Breast epithelium (tissue), 4 donors: Measurements from ENCODE around the gene HOXD3. TPM values are rescaled to one million over a fixed set of nuclear protein-coding genes. Genes with fewer than 3 reads are reported as not detected.
A peak's percentile ranks its signal among the peaks of the same experiment; 100 is the strongest.

Experiments used
- DNase-seq, 2 donors: peaks; one replicate each; pipeline ENCODE4 v3.0.0-alpha.2; 2019; ENCODE audit warnings: low spot score in 2 of 2
- H3K27ac ChIP-seq, 2 donors: fragments of 200-600 bp; sonication (generic) in 1 of 2; one replicate each; pipeline ENCODE4 v1.5.1; 2016 to 2019; ENCODE audit warnings: mild to moderate bottlenecking in 1 of 2
- H3K27me3 ChIP-seq, 2 donors: fragments of 200-600 bp; sonication (generic) in 1 of 2; one replicate each; pipeline versions ENCODE4 v1.5.1 to v1.6.0; 2017 to 2019; ENCODE audit warnings: control low read depth in 1 of 2, mild to moderate bottlenecking in 1 of 2
- H3K36me3 ChIP-seq: fragments of 200-600 bp; one replicate; pipeline ENCODE4 v1.5.1; 2019
- H3K4me1 ChIP-seq, 2 donors: fragments of 200-600 bp; sonication (generic); one replicate each; pipeline ENCODE4 v1.5.1; 2016 to 2019; ENCODE audit warnings: control low read depth in 1 of 2
- H3K4me3 ChIP-seq, 3 donors: fragments of 200-600 bp; sonication (generic); 1 replicate in 2 of 3; 2 replicates in 1 of 3; pipeline ENCODE4 v1.5.1; 2016 to 2019; ENCODE audit warnings: mild to moderate bottlenecking in 3 of 3, moderate library complexity in 2 of 3
- H3K9me3 ChIP-seq, 2 donors: fragments of 200-600 bp; sonication (generic) in 1 of 2; one replicate each; pipeline ENCODE4 v1.5.1; 2016 to 2019; ENCODE audit warnings: control low read depth in 1 of 2
- POLR2A ChIP-seq: fragments of 450-650 bp; IDR thresholded peaks from one replicate; pipeline ENCODE4 v1.6.1; 2016; ENCODE audit warnings: antibody characterized with exemption, mild to moderate bottlenecking, moderate library complexity
- POLR2AphosphoS5 ChIP-seq, 3 donors: sonication (generic); formaldehyde crosslinking; IDR thresholded peaks; one replicate each; pipeline ENCODE4 v1.6.1; 2017; ENCODE audit warnings: antibody characterized with exemption in 3 of 3
- intact Hi-C: fragments of 100-400 bp; cut with DNase I; formaldehyde crosslinking; loops from one replicate; pipeline ENCODE4 v1.15.1; 2023; ENCODE audit warnings: low total_unique reads
- total RNA-seq, 3 donors: library from RNA; depleted of rRNA; stranded (reverse); fragments of >200 nt; gene quantifications; one replicate each; pipeline ENCODE4 v1.1.0, GENCODE V29; 2016
- TF ChIP-seq, protein P1 (sequence below), 3 donors: fragments of 450-650 bp; IDR thresholded peaks; one replicate each; pipeline ENCODE4 v1.5.1; 2016 to 2017; ENCODE audit warnings: antibody characterized with exemption in 3 of 3, mild to moderate bottlenecking in 3 of 3, moderate library complexity in 3 of 3

HOXD3 gene
- total RNA-seq, 3 donors from 2014 or later, result 4.2 to 14.4 (median 4.8) TPM

DNA sequence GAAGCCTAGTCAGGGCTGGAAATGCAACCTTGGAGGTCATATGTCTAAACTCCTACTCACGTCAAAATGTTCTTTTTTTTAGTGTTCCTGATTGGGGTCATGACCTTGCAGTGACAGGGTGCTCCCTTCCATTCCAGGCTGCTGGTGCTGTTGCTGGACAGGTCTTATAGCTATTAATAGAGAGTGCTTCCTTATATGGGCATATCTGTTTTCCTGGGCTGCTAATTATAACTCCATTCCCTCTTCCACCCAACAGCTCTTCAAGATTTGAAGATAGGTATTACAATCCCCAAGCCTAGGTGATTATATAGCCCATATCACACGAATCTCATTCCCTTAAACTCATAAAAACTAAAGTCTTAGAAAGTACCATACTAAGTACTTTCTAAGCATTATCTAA lies 12.6 kb downstream of the HOXD3 start:
- Histone ChIP-seq H3K36me3 (no peaks in the 10 kb centered on the region), H3K27me3 (peaks cover 0 to 71% of the 10 kb centered on the region in 2 donors), H3K4me1 (no peaks in the 10 kb centered on the region), H3K4me3 (no peak overlapping the region), H3K9me3 (no peaks in the 10 kb centered on the region), H3K27ac (no peak overlapping the region)
- TF ChIP-seq POLR2AphosphoS5 (IDR thresholded peaks at IDR 0.05) (no peak), POLR2A (no peak)
- TF ChIP-seq, protein P1, sequence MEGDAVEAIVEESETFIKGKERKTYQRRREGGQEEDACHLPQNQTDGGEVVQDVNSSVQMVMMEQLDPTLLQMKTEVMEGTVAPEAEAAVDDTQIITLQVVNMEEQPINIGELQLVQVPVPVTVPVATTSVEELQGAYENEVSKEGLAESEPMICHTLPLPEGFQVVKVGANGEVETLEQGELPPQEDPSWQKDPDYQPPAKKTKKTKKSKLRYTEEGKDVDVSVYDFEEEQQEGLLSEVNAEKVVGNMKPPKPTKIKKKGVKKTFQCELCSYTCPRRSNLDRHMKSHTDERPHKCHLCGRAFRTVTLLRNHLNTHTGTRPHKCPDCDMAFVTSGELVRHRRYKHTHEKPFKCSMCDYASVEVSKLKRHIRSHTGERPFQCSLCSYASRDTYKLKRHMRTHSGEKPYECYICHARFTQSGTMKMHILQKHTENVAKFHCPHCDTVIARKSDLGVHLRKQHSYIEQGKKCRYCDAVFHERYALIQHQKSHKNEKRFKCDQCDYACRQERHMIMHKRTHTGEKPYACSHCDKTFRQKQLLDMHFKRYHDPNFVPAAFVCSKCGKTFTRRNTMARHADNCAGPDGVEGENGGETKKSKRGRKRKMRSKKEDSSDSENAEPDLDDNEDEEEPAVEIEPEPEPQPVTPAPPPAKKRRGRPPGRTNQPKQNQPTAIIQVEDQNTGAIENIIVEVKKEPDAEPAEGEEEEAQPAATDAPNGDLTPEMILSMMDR (IDR thresholded peaks at IDR 0.05), result no peak
- no peak for DNase-seq
- intact Hi-C loops, result loop anchor here (10.0 kb wide), 1 partner anchor 285 kb away; no protein-coding TSS in a partner anchor

DNA sequence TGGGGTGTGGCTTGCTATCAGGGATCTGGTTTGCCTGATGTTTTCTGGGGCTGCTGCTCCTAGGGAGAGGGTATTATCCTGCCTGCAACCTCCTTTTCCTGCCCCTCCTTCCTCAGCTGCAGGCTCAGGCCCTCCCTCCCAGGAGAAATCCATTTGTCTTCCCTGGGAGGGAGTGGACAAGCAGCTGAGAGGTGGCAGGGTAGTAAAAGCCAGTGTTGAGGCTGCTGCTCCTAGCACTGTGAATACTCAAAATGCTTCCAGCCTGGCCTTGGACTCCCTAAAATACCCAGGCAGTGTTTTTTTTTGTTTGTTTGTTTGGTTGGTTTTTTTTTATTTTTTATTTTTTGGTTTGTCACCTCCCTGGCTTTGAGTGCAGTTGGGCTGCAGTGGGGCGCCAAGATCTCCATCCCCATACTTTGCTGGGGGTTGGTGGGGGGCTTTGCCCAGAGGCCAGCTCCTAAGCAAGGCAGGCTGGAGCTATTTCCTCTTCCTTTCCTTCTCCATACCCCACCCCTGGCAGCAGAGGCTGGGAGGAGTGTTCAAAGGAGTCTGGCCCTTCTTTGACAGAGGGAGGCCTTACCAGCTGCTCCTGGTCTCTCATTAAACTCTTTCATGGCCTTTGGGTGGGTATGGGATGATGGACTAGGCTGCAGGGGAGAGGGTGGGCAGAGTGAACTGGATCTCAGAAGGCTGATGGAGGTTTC lies 13.6 kb downstream of the HOXD3 start:
- Histone ChIP-seq H3K36me3 (no peaks in the 10 kb centered on the region), H3K9me3 (no peaks in the 10 kb centered on the region), H3K4me1 (no peaks in the 10 kb centered on the region), H3K27ac (no peak overlapping the region), H3K27me3 (peaks cover 0 to 71% of the 10 kb centered on the region in 2 donors), H3K4me3 (no peak overlapping the region)
- no peak for DNase-seq
- intact Hi-C loops, result no loop called here
- TF ChIP-seq POLR2AphosphoS5 (IDR thresholded peaks at IDR 0.05) (no peak), POLR2A (no peak)
- TF ChIP-seq, protein P1 (IDR thresholded peaks at IDR 0.05), result no peak

DNA sequence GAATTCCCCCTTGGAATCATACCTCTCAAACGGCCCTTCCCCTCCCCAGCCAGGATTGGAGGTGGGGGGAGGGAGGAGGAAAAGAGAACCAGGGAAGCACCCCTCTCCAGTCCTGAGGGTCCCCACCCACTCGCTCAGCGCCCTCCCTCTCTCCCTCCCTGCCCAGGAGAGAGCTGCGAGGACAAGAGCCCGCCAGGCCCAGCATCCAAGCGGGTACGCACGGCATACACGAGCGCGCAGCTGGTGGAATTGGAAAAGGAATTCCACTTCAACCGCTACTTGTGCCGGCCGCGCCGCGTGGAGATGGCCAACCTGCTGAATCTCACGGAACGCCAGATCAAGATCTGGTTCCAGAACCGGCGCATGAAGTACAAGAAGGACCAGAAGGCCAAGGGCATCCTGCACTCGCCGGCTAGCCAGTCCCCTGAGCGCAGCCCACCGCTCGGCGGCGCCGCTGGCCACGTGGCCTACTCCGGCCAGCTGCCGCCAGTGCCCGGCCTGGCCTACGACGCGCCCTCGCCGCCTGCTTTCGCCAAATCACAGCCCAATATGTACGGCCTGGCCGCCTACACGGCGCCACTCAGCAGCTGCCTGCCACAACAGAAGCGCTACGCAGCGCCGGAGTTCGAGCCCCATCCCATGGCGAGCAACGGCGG lies 14.4 kb downstream of the HOXD3 start:
- Histone ChIP-seq H3K9me3 (no peaks in the 10 kb centered on the region), H3K36me3 (no peaks in the 10 kb centered on the region), H3K4me1 (no peaks in the 10 kb centered on the region), H3K27ac (no peak overlapping the region), H3K27me3 (peaks cover 0 to 72% of the 10 kb centered on the region in 2 donors), H3K4me3 (peak overlapping the region in 1 of 3 donors; percentile 0)
- intact Hi-C loops, result no loop called here
- TF ChIP-seq POLR2AphosphoS5 (IDR thresholded peaks at IDR 0.05), result no peak
- no peak for TF ChIP-seq POLR2A
- TF ChIP-seq, protein P1 (IDR thresholded peaks at IDR 0.05), result no peak
- no peak for DNase-seq

DNA sequence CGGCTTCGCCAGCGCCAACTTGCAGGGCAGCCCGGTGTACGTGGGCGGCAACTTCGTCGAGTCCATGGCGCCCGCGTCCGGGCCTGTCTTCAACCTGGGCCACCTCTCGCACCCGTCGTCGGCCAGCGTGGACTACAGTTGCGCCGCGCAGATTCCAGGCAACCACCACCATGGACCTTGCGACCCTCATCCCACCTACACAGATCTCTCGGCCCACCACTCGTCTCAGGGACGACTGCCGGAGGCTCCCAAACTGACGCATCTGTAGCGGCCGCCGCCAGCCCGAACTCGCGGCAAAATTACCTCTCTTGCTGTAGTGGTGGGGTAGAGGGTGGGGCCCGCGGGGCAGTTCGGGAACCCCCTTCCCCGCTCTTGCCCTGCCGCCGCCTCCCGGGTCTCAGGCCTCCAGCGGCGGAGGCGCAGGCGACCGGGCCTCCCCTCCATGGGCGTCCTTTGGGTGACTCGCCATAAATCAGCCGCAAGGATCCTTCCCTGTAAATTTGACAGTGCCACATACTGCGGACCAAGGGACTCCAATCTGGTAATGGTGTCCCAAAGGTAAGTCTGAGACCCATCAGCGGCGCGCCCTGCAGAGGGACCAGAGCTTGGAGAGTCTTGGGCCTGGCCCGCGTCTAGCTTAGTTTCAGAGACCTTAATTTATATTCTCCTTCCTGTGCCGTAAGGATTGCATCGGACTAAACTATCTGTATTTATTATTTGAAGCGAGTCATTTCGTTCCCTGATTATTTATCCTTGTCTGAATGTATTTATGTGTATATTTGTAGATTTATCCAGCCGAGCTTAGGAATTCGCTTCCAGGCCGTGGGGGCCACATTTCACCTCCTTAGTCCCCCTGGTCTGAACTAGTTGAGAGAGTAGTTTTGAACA lies 15.1 kb downstream of the HOXD3 start:
- no peaks in the 10 kb centered on the region for H3K9me3 ChIP-seq
- TF ChIP-seq, protein P1 (IDR thresholded peaks at IDR 0.05), result no peak
- TF ChIP-seq POLR2AphosphoS5 (IDR thresholded peaks at IDR 0.05) (no peak), POLR2A (no peak)
- no peaks in the 10 kb centered on the region for H3K36me3 ChIP-seq
- no peak for DNase-seq
- peak overlapping the region in 1 of 3 donors; percentile 0 for H3K4me3 ChIP-seq
- no peaks in the 10 kb centered on the region for H3K4me1 ChIP-seq
- H3K27ac ChIP-seq, result no peak overlapping the region
- intact Hi-C loops, result no loop called here
- peaks cover 0 to 77% of the 10 kb centered on the region in 2 donors for H3K27me3 ChIP-seq
